GM18502 (cell line): ENCODE results near the gene KLRC2.
"Not testable (repeated sequence)": the region's sequence is repeated elsewhere in the genome, so short reads cannot be mapped to it uniquely, and the experiment has no call there.

Experiments used
- ATAC-seq: cut with Tn5 transposase; IDR thresholded peaks from one replicate; pipeline ENCODE4 v1.9.1; 2021; ENCODE audit warnings: mild to moderate bottlenecking; ENCODE audit not compliant: unreplicated experiment, poor library complexity

KLRC2 gene

DNA sequence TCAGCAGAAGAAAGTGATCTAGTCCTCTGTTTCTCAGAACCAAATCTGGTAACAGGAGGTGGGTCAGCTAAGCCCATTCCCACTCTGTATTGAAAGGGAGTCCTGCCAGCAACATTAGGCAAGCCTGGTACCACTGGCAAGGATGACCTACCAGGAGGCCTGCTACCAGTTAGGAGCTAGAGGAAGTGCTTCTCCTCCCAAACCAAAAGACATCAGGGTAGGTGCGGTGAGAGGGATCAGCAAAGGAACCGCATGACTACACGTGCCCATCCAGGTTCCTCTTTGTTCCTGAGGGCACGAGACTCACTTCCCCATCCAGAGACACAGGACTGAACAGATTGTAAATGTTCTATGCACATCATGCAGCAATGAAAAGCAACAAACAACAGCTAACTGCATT, 29.1 kb downstream of the KLRC2 start:
- ATAC-seq: no peak

DNA sequence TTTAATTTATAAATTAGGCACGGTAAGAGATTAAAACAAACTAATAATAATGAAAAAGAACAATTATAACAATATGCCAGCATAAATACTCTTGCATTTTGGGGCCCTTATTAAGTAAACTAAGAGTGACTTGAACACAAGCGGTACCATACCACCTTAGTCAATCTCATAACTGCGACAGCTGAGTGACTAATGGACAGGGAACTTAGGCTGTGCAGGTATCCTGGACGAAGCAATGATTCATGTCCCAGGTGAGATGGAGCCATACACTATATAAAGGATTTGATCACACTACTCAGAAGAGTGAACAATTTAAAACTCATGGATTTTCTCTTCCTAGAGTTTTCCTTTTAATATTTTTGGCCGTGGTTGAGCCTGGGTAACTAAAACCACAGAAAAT, 30.5 kb downstream of the KLRC2 start:
- no peak for ATAC-seq

DNA sequence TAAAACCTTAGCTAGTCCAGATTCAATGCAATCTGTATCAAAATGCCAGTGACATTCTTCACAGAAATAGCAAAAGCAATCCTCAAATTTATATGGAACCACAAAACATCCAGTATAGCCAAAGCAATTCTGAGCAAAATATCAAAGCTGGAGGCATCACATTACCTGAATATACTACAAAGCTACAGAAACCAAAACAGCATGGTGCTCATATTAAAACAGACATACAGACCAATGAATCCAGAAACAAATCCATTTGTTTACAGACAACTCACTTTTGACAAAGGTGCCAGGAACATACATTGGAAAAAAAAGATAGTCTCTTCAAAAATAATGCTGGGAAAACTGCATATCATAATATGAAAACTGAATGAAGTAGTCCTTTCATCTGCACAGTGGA, 31.0 kb downstream of the KLRC2 start:
- no peak for ATAC-seq

DNA sequence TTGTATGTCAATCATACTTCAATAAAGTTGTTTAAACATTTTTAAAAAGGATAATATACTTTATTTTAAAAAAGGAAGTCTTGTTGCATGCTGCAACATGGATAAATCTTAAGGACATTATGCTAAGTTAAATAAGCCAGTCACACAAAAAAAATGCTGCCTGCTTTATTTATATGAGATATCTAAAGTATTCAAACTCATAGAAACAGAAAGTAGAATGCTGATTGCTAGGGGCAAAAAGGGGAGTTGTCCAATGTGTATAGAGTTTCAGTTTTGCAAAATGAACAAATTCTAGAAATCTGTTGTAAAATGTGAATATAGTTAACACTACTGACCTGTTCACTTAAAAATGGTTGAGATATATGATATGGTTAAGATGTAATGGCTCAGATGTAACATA, 35.0 kb downstream of the KLRC2 start:
- no peak for ATAC-seq

DNA sequence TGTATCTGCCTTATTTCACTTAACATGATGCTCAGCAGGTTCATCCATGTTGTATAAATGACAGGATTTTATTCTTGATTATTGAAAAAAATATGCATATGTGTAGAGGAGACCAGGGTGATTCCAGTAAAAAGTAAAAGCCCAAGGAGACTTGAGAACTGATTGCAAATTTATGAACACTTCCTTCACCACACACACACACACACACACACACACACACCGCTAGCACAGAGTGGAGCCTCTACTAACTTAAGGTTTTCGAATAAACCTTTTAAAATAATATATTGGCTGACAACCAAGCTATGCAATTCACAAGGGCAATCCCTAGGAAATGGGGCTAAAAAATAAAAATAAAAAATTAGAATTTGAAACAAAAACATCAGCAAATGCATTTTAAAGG, 37.6 kb downstream of the KLRC2 start:
- no peak for ATAC-seq

DNA sequence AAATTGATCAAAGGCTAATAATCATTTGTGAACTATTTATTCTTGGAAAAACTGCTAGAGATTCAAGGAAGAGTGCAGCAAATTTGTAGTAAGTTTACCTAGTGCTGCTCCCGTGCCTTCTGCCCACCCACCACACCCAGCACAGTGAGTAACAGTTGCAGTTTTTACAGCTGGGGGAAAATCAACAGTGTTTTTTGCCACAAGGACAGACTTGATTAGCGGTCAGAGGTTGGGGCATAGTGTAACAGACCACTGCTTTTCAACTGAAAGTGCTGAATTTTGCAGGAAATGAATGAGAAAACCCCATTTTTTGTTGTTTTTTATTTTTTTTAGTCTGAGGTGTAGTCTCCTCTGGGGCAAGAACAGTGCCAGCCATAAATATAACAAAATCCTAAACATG, 38.5 kb downstream of the KLRC2 start:
- ATAC-seq: no peak

DNA sequence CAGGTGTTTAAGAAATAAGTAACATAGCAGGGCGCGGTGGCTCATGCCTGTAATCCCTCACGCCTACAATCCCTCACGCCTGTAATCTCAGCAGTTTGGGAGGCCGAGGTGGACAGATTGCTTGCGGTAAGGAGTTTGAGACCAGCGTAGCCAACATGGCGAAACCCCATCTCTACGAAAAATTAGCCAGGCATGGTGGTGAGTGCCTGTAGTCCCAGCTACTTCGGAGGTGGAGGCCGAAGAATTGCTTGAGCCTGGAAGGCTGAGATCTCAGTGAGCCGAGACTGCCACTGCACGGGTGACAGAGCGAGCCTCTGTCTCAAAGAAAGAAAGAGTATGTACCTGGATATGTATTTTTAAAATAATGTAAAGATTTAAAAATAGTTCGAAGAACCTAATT, 39.6 kb downstream of the KLRC2 start:
- ATAC-seq: not testable (repeated sequence)

DNA sequence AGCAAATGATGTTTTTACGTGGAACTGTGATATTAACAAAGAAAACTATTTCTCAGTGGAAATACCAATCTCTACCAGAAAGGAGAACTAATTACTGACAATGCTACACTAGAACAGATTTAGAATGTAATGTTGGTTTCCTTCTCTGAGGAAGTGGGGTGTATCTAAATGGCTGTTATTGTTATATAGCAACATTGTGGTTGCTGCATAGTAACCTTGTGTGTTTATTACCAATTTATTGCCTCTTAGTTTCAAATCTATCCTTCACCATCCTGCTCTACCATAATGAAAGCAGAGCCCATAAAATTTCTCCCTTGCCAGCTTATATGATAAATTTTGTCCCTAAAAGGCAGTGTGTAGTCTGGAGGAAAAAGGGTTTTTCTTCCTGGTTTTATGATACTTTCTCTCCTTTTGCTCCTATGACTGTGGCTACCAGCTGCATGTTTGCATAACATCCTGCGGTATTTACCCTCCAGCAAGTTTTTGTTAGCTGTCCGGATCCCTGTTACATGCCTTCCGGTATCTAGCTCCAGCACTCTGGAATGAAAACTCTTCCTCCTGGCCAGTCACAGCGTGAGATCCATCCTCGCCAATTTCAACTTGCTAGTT, 40.3 kb downstream of the KLRC2 start:
- peak; percentile 94 for ATAC-seq

DNA sequence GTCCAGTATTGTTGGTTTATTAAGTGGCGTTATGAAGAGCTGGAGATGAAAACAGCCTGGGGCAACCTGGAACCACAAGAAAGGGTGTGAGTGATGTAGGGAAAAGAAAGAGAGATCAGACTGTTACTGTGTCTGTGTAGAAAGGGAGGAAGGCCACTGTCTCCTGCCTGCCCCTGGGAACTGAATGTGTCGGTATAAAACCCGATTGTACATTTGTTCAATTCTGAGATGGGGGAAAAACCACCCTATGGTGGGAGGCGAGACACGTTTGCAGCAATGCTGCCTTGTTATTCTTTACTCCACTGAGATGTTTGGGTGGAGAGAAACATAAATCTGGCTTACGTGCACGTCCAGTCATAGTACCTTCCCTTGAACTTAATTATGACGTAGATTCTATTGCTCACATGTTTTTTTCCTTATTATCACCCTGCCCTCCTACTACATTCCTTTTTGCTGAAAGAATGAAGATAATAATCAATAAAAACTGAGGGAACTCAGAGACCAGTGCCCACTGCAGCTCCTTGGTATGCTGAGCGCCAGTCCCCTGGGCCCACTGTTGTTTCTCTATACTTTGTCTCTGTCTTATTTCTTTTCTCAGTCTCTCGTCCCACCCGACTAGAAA, 41.2 kb downstream of the KLRC2 start:
- not testable (repeated sequence) for ATAC-seq

DNA sequence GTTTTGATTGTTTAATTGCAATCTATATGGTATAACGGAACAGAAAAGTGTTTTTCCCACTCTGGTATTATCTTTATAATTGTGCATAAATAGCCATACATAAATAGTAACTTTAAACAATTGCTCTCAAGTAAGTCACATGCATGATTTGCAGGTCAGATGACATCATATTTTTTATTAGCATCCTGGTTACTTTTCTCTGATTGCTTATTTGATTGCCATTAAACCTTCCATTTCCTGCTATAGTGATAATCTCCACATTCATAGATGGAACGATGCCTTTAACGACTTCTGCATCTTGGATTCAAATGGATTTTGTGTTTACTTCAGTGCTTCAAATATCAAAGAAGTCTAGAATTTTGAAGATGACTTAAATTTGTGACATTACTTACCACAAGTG, 42.5 kb downstream of the KLRC2 start:
- no peak for ATAC-seq

DNA sequence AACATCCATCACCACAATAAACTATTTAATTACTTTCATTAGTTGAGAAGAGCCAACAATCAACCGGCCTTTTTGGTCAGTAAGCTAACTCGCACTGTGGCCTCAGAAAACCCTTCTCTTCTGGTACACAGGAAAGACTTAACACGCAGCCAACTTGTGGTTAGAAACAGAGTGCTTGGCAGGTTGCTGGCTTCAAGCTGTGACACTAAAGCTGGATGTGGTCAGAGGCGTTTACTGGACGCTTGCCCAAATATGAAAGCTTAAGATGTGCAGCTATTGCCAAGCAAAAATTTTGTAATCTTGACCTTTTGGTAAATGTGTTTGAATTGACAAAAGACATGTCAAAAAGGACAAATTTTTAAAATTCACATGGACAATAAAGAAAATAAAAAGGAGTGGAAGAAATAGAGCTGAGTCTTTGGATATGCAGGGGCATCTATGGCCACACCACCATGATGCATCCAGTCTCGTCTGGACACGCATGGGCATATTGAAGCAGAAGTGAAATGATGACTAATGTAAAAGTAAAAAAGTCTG, 43.3 kb downstream of the KLRC2 start:
- ATAC-seq: peak; percentile 51

DNA sequence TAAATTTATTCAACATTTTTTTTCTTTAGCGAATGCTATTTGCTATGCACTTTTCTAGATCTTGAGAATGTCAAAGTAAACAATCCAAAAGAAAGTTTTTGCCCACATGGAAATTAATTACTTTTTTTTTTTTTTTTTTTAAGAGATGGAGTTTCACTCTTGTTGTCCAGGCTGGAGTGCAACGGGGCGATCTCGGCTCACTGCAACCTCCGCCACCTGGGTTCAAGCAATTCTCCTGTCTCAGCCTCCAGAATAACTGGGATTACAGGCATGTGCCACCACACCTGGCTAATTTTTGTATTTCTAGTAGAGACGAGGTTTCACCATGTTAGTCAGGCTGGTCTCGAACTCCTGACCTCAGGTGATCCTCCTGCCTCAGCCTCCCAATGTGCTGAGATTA, 44.8 kb downstream of the KLRC2 start:
- not testable (repeated sequence) for ATAC-seq

DNA sequence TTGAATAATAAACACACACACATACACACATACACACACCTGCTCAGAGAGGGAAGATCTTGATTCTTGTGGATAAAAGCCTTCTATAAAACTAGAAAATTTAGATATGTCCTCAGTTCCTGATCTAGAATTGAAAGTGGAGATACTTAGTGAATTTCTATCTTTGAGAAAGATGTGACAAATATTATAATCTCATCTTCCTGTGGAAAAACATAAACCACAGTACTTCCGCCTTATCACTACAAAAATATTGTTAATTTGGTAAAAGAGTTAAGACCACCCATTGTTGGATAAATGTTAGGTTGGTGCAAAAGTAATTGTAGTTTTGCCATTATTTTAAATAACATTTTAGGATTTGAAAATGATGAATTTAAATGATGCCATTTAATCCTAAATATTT, 45.9 kb downstream of the KLRC2 start, which contains the start of gene KLRK1:
Gene KLRK1 (minus strand): TSS at position 138 of the 400 bp plus-strand sequence. CDS start 1,231 bp downstream, outside the sequence.
- ATAC-seq: no peak

DNA sequence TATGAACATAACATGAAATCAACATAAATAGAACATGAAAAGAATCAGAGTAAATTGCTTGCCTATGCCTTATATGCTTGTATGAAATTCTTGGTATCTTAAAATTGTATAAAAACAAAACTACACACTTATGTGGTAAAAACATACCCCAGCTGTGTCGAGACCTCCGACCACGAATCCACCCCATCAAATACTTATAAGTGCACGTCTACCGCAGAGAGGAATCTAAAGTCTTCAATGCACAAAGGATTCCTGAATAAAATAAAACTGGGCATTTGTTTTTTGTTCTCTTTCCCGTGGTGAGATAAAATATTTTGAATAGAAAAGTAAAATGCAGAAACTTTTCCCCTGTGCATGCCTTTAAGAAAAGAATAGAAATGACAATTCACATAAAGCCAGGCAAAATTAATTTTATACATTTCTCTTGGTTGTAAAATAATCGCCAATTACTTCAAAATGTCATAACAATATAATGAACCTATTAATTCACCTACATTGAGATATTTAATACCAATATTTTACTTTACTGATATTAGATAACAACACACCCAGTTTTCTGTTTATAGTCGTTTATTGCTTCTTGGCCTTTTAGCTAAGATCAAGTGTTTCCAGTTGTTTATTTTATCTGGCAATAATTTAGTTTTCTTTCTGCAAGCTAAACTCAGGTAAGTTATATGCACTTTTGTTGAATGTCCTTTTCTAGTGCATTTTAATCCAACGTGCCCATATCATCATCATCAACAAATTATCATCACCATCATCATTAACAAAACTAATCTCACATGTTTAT, 47.0 kb downstream of the KLRC2 start:
- no peak for ATAC-seq

DNA sequence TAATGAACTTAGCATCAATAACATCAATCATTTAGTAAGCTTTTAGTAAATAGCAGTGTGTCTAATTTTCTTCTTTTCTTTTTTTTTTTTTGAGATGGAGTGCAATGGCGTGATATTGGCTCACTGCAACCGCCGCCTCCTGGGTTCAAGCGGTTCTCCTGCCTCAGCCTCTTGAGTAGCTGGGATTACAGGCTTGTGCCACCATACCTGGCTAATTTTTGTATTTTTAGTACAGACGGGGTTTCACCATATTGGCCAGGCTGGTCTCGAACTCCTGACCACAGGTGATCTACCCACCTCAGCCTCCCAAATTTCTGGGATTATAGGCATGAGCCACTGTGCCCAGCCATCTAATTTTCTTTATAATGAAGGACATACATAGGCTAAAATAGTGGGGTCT, 48.3 kb downstream of the KLRC2 start:
- not testable (repeated sequence) for ATAC-seq

DNA sequence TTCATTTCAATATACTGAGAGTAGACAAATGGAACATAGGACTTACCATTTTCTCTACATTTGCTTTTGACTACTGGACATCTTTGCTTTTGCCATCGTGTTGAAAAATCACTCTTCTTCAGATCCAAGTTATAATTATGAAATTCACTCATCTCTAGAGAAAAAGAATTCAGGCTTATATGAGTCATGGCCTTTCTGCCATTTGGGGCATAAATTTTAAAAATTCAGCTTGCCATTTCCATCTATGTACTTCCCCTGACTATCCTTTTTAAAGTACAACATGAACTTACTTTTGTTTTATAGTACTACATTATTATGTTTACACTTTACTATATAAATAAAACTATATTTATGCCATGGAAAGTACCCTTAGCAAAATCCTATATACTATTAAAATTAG, 49.0 kb downstream of the KLRC2 start:
- no peak for ATAC-seq

DNA sequence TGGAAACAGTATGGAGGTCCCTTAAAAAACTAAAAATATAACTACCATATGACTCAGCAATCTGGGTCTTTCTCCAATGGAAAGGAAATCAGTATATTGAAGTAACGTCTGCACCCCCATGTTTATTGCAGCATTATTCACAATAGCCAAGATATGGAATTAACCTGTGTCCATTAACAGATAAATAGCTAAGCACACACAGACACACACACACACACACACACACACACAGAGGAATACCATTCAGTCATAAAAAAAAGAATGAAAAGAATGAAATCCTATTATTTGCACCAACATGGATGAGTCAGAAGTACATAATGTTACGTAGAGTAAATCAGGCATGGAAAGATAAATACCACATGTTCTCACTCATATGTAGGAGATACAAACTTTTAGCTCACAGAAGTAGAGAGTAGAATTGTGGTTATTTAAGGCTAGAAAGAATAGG, 50.6 kb downstream of the KLRC2 start:
- ATAC-seq: no peak

DNA sequence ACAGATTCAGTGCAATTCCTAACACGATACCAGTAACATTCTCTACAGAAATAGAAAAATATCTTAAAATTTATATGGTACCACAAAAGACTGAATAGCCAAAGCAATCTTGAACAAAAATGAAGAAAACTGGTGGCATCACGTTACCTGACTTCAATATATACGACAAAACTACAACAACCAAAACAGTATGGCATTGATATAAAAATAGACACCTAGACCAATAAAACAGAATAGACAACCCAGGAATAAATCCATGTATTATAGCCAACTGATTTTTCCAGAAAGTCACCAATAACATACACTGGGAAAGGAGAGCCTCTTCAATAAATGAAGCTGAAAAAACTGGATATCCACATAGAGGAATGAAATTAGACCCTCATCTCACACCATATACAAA, 51.6 kb downstream of the KLRC2 start:
- no peak for ATAC-seq

DNA sequence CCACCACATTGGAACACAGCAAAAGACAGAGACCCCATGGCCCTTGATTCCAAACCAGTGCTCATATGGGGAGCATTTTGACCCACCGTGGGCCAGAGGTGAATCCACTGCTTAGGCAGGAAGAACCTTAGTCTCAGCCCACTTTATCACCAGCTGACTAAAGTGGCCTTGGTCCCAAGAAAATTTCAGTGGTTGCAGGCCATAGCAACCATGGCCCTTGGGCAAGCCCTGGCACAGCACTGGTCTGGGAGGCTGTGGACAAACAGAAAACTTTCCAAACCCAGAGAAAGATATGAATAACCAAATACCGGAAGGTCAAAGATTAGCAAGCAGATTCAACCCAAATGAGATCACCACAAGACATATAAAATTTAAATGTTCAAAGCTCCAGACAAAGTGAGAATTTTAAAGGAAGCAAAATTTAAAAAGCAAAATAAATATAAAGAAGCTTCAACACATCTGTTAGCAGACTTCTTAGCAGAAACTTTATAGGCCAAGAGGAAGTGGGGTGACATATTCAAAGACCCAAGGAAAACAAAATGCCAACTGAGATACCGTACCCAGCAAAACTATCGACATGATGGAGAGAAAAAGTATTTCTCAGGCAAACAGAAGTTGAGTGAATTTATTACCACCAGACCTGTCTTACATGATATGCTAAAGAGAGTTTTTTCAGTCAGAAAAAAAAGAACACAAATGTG, 53.7 kb downstream of the KLRC2 start:
- ATAC-seq: no peak
